ENCODE results near the gene SCEL. TPM values are rescaled to one million over a fixed set of nuclear protein-coding genes. Genes with fewer than 3 reads are reported as not detected.
"Not testable (repeated sequence)": the region's sequence is repeated elsewhere in the genome, so short reads cannot be mapped to it uniquely, and the experiment has no call there.

The SCEL gene
- total RNA-seq, 2 donors from 2014 or later: not detected

- not testable (repeated sequence) for H3K9me3 Mint-ChIP-seq; H3K36me3 Mint-ChIP-seq (ENCODE audit: insufficient read depth in 2 of 2); ATAC-seq (replicated peaks in 1 of 2); H3K4me3 Mint-ChIP-seq; H3K27ac Mint-ChIP-seq; H3K4me1 Mint-ChIP-seq (ENCODE audit: low read depth); DNase-seq
- H3K27me3 Mint-ChIP-seq (ENCODE audit: low read depth): peaks cover 13% of the 10 kb centered on the region
Observed at GRCh38 chr13:77662831-77663230, 127.3 kb downstream of the SCEL start.

GRCh38 chr13:77674852-77675251, 139.3 kb downstream of the SCEL start:
- DNase-seq: no peak
- peaks cover 6% of the 10 kb centered on the region for H3K4me1 Mint-ChIP-seq (ENCODE audit: low read depth)
- no peak overlapping the region for H3K4me3 Mint-ChIP-seq
- no peak overlapping the region for H3K27ac Mint-ChIP-seq
- peaks cover 2% of the 10 kb centered on the region in 2 donors for H3K36me3 Mint-ChIP-seq (ENCODE audit: insufficient read depth in 2 of 2)
- H3K27me3 Mint-ChIP-seq (ENCODE audit: low read depth): peaks cover 39% of the 10 kb centered on the region
- peaks cover 2 to 3% of the 10 kb centered on the region in 2 donors for H3K9me3 Mint-ChIP-seq
- ATAC-seq (replicated peaks in 1 of 2): no peak

GRCh38 chr13:77678691-77679235, 143.3 kb downstream of the SCEL start:
- Mint-ChIP-seq H3K27ac (no peak overlapping the region), H3K9me3 (peaks cover 2 to 3% of the 10 kb centered on the region in 2 donors), H3K4me3 (no peak overlapping the region), H3K36me3 (ENCODE audit: insufficient read depth in 2 of 2) (peaks cover 2% of the 10 kb centered on the region in 2 donors), H3K27me3 (ENCODE audit: low read depth) (peaks cover 41% of the 10 kb centered on the region), H3K4me1 (ENCODE audit: low read depth) (no peaks in the 10 kb centered on the region)
- ATAC-seq (replicated peaks in 1 of 2): no peak
- DNase-seq: no peak

- DNase-seq: no peak
- peaks cover 0 to 3% of the 10 kb centered on the region in 2 donors for H3K36me3 Mint-ChIP-seq (ENCODE audit: insufficient read depth in 2 of 2)
- no peak overlapping the region for H3K4me3 Mint-ChIP-seq
- ATAC-seq (replicated peaks in 1 of 2): no peak
- H3K4me1 Mint-ChIP-seq (ENCODE audit: low read depth): no peaks in the 10 kb centered on the region
- peaks cover 0 to 8% of the 10 kb centered on the region in 2 donors for H3K9me3 Mint-ChIP-seq
- H3K27me3 Mint-ChIP-seq (ENCODE audit: low read depth): no peaks in the 10 kb centered on the region
- no peak overlapping the region for H3K27ac Mint-ChIP-seq
Observed at GRCh38 chr13:77687799-77688198, 152.3 kb downstream of the SCEL start.

GRCh38 chr13:77691871-77692270, 156.4 kb downstream of the SCEL start:
- H3K9me3 Mint-ChIP-seq: peaks cover 0 to 1% of the 10 kb centered on the region in 2 donors
- no peak overlapping the region for H3K27ac Mint-ChIP-seq
- ATAC-seq (replicated peaks in 1 of 2) (no peak), DNase-seq (no peak)
- peaks cover 18% of the 10 kb centered on the region for H3K4me1 Mint-ChIP-seq (ENCODE audit: low read depth)
- no peaks in the 10 kb centered on the region for H3K27me3 Mint-ChIP-seq (ENCODE audit: low read depth)
- no peak overlapping the region for H3K4me3 Mint-ChIP-seq
- H3K36me3 Mint-ChIP-seq (ENCODE audit: insufficient read depth in 2 of 2): no peaks in the 10 kb centered on the region

- Mint-ChIP-seq H3K36me3 (ENCODE audit: insufficient read depth in 2 of 2) (no peaks in the 10 kb centered on the region), H3K27me3 (ENCODE audit: low read depth) (no peaks in the 10 kb centered on the region), H3K27ac (no peak overlapping the region), H3K9me3 (no peaks in the 10 kb centered on the region), H3K4me3 (no peak overlapping the region), H3K4me1 (ENCODE audit: low read depth) (peaks cover 22% of the 10 kb centered on the region)
- ATAC-seq (replicated peaks in 1 of 2) (no peak), DNase-seq (no peak)
Observed at GRCh38 chr13:77692746-77693448, 157.4 kb downstream of the SCEL start.

- ATAC-seq (replicated peaks in 1 of 2): no peak
- Mint-ChIP-seq H3K27ac (peak overlapping the region; percentile 66), H3K4me1 (ENCODE audit: low read depth) (peaks cover 22% of the 10 kb centered on the region), H3K36me3 (ENCODE audit: insufficient read depth in 2 of 2) (no peaks in the 10 kb centered on the region), H3K27me3 (ENCODE audit: low read depth) (no peaks in the 10 kb centered on the region), H3K4me3 (no peak overlapping the region), H3K9me3 (no peaks in the 10 kb centered on the region)
- no peak for DNase-seq
Observed at GRCh38 chr13:77693449-77693940, 158.0 kb downstream of the SCEL start.

Other genes starting within 250 kb of the SCEL start
- gene MYCBP2, start 208.6 kb upstream of the SCEL start, total RNA-seq: 10 to 100 TPM; 86.6 to 88.0 TPM
- 10 to 100 TPM; 24.6 to 24.8 TPM for gene SLAIN1, start 162.0 kb downstream of the SCEL start, total RNA-seq

Measured in activated T-cell treated with anti-CD3 and anti-CD28 coated beads, Interleukin-2, amount 50 U/mL, for 72 hours (primary cell).